WTC11 (cell line): Measurements from ENCODE around the gene TMEM30B.

Experiments
- ZBTB21 ChIP-seq: sonication (generic); formaldehyde crosslinking; IDR thresholded peaks from 2 replicates; pipeline ENCODE4 v1.8.1; 2023; ENCODE audit warnings: mild to moderate bottlenecking, missing genetic modification reagents, borderline replicate concordance
- ZNF317 ChIP-seq: sonication (generic); formaldehyde crosslinking; IDR thresholded peaks from 2 replicates; pipeline ENCODE4 v1.8.1; 2023; ENCODE audit warnings: low read depth, mild to moderate bottlenecking, moderate library complexity, missing genetic modification reagents, borderline replicate concordance
- TF ChIP-seq, protein P1 (sequence below): sonication (generic); formaldehyde crosslinking; IDR thresholded peaks from 2 replicates; pipeline ENCODE4 v1.8.0; 2022; ENCODE audit warnings: mild to moderate bottlenecking, missing genetic modification reagents
- TF ChIP-seq, protein P2 (sequence below): sonication (generic); formaldehyde crosslinking; IDR thresholded peaks from 2 replicates; pipeline ENCODE4 v1.8.1; 2022; ENCODE audit warnings: low read depth, mild to moderate bottlenecking, moderate library complexity, missing genetic modification reagents, borderline replicate concordance
- TF ChIP-seq, protein P3 (sequence below): fragments of 200-600 bp; IDR thresholded peaks from 2 replicates; pipeline ENCODE4 v1.8.0; 2022; ENCODE audit warnings: antibody characterized with exemption
- TF ChIP-seq, protein P4 (sequence below): sonication (generic); formaldehyde crosslinking; conservative IDR thresholded peaks from 2 replicates; pipeline ENCODE4 v1.8.1; 2023; ENCODE audit warnings: mild to moderate bottlenecking, low read depth, missing genetic modification reagents, moderate library complexity

DNA sequence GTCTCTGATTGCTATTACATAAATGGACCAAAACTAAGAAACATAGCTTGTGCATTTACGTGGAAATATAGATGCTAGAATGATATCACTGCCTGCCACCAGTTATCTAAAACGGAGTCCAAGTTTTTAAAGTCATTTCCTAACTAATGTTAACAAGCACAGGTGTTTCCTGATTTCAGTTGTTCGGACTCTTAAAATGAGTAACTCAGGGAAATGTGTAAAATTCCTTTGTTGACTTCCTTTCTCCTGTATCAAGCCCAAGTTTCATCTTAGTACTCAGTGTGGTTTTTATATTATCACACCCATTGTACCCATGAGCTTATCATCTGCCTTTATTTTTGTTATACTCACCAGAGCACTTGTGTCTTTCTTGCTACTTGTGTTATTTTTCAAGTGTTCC is 27.1 kb upstream of the TMEM30B start:
- TF ChIP-seq, protein P1, sequence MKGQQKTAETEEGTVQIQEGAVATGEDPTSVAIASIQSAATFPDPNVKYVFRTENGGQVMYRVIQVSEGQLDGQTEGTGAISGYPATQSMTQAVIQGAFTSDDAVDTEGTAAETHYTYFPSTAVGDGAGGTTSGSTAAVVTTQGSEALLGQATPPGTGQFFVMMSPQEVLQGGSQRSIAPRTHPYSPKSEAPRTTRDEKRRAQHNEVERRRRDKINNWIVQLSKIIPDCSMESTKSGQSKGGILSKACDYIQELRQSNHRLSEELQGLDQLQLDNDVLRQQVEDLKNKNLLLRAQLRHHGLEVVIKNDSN (CRISPR knock-in tag), result no peak
- TF ChIP-seq, protein P2, sequence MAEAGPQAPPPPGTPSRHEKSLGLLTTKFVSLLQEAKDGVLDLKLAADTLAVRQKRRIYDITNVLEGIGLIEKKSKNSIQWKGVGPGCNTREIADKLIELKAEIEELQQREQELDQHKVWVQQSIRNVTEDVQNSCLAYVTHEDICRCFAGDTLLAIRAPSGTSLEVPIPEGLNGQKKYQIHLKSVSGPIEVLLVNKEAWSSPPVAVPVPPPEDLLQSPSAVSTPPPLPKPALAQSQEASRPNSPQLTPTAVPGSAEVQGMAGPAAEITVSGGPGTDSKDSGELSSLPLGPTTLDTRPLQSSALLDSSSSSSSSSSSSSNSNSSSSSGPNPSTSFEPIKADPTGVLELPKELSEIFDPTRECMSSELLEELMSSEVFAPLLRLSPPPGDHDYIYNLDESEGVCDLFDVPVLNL, result no peak
- TF ChIP-seq, protein P3, sequence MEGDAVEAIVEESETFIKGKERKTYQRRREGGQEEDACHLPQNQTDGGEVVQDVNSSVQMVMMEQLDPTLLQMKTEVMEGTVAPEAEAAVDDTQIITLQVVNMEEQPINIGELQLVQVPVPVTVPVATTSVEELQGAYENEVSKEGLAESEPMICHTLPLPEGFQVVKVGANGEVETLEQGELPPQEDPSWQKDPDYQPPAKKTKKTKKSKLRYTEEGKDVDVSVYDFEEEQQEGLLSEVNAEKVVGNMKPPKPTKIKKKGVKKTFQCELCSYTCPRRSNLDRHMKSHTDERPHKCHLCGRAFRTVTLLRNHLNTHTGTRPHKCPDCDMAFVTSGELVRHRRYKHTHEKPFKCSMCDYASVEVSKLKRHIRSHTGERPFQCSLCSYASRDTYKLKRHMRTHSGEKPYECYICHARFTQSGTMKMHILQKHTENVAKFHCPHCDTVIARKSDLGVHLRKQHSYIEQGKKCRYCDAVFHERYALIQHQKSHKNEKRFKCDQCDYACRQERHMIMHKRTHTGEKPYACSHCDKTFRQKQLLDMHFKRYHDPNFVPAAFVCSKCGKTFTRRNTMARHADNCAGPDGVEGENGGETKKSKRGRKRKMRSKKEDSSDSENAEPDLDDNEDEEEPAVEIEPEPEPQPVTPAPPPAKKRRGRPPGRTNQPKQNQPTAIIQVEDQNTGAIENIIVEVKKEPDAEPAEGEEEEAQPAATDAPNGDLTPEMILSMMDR, result no peak
- TF ChIP-seq ZNF317 (CRISPR knock-in tag) (no peak), ZBTB21 (CRISPR knock-in tag) (no peak)
- TF ChIP-seq, protein P4, sequence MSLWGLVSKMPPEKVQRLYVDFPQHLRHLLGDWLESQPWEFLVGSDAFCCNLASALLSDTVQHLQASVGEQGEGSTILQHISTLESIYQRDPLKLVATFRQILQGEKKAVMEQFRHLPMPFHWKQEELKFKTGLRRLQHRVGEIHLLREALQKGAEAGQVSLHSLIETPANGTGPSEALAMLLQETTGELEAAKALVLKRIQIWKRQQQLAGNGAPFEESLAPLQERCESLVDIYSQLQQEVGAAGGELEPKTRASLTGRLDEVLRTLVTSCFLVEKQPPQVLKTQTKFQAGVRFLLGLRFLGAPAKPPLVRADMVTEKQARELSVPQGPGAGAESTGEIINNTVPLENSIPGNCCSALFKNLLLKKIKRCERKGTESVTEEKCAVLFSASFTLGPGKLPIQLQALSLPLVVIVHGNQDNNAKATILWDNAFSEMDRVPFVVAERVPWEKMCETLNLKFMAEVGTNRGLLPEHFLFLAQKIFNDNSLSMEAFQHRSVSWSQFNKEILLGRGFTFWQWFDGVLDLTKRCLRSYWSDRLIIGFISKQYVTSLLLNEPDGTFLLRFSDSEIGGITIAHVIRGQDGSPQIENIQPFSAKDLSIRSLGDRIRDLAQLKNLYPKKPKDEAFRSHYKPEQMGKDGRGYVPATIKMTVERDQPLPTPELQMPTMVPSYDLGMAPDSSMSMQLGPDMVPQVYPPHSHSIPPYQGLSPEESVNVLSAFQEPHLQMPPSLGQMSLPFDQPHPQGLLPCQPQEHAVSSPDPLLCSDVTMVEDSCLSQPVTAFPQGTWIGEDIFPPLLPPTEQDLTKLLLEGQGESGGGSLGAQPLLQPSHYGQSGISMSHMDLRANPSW (CRISPR knock-in tag), result no peak
